Occipital lobe (tissue), 3 donors: ENCODE results near the gene DCTN1. TPM values are rescaled to one million over a fixed set of nuclear protein-coding genes. Genes with fewer than 3 reads are reported as not detected.

Source experiments
- DNase-seq: peaks from one replicate; lab custom pipeline; 2025; lab: John Stamatoyannopoulos, UW
- small RNA-seq: library from RNA; depleted of rRNA; stranded (forward); fragments of <200 nt; gene quantifications from one replicate; pipeline ENCODE3, GENCODE V24; 2014
- total RNA-seq: library from RNA; depleted of rRNA; stranded (reverse); fragments of >200 nt; gene quantifications from one replicate; pipeline ENCODE4 v1.2.3, GENCODE V29; 2014

Gene DCTN1
- total RNA-seq, 1 donor from 2014 or later = 97.2 TPM

DNA sequence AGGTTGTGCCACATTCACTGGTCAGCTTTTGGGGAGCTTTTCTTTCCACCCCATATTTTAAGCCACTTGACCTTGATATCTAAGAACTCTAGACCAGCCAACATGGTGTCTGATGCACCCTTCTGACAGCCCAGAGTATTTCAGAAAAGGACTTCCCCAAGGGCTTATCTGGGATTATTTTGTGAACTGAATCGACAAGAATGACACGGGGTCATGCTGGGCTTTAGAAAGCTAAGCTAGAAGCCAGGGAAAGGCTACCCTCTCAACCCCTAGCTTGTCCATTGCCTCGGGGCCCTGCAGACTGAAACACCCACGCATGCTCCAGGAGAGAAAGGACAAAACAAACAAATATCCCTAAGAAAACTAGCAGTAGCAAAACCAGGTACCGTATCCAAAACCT lies 52.9 kb downstream of the DCTN1 start:
- DNase-seq = no peak

- DNase-seq = no peak
These were observed 54.3 kb downstream of the DCTN1 start for GRCh38 chr2:74325815-74326214.

DNA sequence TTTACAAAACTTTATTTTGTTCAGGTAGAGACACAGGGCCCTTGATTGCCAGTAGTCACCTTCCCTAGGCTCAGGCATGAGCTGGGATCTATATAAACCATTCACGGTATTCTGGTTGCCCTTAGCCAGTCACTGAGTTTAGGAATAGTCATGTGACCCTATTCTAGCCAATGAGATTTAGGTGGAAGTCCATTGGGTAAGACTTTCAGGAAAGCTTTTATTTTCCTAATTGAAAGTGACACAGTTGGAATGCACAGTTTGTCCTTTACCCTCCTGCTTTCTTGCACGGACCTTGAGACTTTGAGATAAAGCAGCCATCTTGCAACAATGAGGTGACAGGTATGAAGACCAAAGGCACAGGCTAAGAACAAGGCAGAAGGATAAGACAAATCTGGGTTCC lies 58.4 kb downstream of the DCTN1 start:
- no peak for DNase-seq

DNA sequence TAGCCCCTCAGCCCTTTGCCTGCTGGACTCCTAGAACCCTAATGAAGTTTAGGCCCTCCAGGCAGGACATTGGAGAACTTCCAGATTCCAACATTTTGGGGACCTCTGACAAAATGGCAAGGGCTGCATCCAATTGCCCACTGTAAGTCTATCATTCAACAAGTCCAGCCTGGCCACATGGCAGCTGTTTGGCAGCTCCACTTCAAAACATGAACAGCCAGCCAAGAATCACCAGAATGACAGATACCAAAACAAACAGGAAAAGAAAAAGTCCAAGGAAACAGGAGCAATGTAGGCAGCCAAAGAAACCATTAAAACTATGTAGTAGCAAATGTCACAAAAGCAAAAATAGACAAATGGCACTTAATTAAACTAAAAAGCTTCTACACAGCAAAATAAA lies 62.4 kb downstream of the DCTN1 start:
- DNase-seq = no peak

DNA sequence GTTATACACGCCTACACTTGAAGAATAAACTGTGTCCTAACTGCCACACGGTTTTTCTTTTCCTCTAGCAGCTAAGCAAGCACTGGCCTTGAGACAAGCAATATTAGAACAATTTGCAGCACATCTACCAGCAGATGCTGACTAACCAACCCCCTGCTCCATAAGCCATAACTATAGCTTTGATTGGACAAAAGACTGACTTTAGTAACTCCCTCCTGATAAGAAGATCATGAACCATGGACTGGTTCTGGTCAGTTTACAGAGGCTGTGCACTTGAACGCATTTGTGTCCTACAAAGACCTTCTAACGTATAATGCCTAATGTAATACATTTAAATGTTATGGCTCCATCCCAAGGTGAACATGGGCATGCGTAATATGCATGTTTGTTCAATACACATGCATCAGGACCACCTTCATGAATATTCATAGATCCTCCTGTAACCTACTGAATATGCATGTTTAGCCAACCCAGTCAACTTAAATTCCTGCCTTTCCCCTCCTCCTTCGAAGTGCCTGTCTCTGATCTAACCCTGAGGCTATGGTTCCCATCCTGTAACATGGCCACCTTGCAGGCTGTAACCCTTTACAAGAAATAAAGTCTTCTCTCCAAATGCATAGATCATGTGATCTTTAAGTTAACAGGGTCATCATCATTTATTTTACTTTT lies 63.4 kb downstream of the DCTN1 start:
- no peak for DNase-seq

- no peak for DNase-seq
These were observed 66.0 kb downstream of the DCTN1 start for GRCh38 chr2:74314107-74314506.

- DNase-seq = no peak
These were observed 66.6 kb downstream of the DCTN1 start for GRCh38 chr2:74313497-74313896.

DNA sequence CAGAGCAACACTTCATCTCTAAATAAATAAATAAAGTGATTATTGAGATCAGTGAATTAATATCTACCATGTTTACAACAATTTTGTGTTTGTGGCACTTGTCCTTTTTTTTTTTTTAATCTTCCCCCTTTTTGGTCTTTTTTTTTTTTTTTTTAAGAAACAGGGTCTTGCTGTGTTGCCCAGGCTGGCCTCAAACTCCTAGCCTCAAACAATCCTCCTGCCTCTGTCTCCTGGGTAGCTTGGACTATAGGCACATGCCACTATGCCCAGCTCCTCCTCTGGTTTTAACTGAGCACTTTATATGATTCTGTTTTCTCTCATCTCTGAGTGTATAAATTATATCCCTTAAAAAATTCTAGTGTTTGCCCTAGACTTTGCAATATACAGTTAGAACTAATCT lies 67.2 kb downstream of the DCTN1 start:
- DNase-seq = no peak

Small RNA genes lying within 50 kb of the gene (small RNA-seq; reads per million reads assigned to genes)
- gene RNU6-542P (not detected), gene TAF13P2 (not detected)

Other genes with a start within 250 kb of the DCTN1 start
- 24.5 TPM for gene BOLA3, start 232.4 kb downstream of the DCTN1 start, total RNA-seq
- gene MOB1A, start 201.4 kb downstream of the DCTN1 start, total RNA-seq = 52.6 TPM
- 37.0 TPM for gene MTHFD2, start 181.7 kb downstream of the DCTN1 start, total RNA-seq
- 2.2 TPM for gene SLC4A5, start 36.9 kb downstream of the DCTN1 start, total RNA-seq
- gene C2orf81, start 41.3 kb upstream of the DCTN1 start, total RNA-seq = 0.62 TPM
- gene WDR54, start 41.4 kb upstream of the DCTN1 start, total RNA-seq = 30.7 TPM
- gene RTKN, start 61.6 kb upstream of the DCTN1 start, total RNA-seq = 6.7 TPM
- gene INO80B, start 74.8 kb upstream of the DCTN1 start, total RNA-seq = 15.3 TPM
- gene WBP1, start 78.1 kb upstream of the DCTN1 start, total RNA-seq = 23.6 TPM
- 22.5 TPM for gene MOGS, start 85.1 kb upstream of the DCTN1 start, total RNA-seq
- gene MRPL53, start 92.4 kb upstream of the DCTN1 start, total RNA-seq = 11.5 TPM
- 35.6 TPM for gene CCDC142, start 102.7 kb upstream of the DCTN1 start, total RNA-seq
- 5.9 TPM for gene TTC31, start 102.8 kb upstream of the DCTN1 start, total RNA-seq
- gene LBX2, start 119.3 kb upstream of the DCTN1 start, total RNA-seq = not detected
- 6.4 TPM for gene PCGF1, start 127.4 kb upstream of the DCTN1 start, total RNA-seq
- gene TLX2, start 134.1 kb upstream of the DCTN1 start, total RNA-seq = not detected
- not detected for gene DQX1, start 145.9 kb upstream of the DCTN1 start, total RNA-seq
- 40.4 TPM for gene AUP1, start 149.4 kb upstream of the DCTN1 start, total RNA-seq
- gene HTRA2, start 149.6 kb upstream of the DCTN1 start, total RNA-seq = 56.3 TPM
- 16.1 TPM for gene LOXL3, start 173.6 kb upstream of the DCTN1 start, total RNA-seq
- gene DOK1, start 174.4 kb upstream of the DCTN1 start, total RNA-seq = 3.4 TPM